GM12874 (cell line): ENCODE measurements around the gene UGT1A4.

ENCODE experiments used
- TF ChIP-seq, protein P1 (sequence below): IDR thresholded peaks from 2 replicates; pipeline ENCODE4 v1.5.1; 2011; ENCODE audit warnings: low read depth, mild to moderate bottlenecking, control low read depth, low read length, moderate library complexity; ENCODE audit not compliant: insufficient read depth

Gene UGT1A4

DNA sequence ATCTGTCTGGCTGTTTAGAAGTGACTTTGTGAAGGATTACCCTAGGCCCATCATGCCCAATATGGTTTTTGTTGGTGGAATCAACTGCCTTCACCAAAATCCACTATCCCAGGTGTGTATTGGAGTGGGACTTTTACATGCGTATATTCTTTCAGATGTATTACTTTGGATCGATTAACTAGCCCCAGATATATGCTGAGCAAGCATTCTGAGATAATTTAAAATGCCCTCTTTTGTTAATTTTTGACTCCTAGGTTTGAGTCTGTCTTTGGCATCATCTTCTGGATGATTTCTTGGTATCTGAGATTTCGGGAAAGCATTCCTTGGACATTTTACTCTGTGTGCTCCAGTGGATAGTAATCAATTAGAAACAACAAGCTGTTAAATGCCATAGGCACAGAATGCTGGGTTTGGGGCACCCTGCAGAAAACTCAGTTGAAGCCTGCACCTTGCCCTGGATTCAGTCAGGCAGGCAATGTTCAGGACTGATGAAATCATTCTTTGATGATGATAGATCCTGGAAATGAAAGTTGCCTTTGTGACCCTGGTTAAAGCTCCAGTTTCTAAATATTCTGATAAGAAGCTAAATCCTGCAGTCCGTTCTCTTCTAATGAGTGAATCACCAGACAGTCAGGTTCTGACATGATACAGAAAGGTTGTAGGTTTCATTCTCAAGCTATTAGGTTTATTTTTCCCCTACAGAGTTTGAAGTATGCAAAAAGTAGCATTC lies 42.7 kb downstream of the UGT1A4 start:
- TF ChIP-seq, protein P1, sequence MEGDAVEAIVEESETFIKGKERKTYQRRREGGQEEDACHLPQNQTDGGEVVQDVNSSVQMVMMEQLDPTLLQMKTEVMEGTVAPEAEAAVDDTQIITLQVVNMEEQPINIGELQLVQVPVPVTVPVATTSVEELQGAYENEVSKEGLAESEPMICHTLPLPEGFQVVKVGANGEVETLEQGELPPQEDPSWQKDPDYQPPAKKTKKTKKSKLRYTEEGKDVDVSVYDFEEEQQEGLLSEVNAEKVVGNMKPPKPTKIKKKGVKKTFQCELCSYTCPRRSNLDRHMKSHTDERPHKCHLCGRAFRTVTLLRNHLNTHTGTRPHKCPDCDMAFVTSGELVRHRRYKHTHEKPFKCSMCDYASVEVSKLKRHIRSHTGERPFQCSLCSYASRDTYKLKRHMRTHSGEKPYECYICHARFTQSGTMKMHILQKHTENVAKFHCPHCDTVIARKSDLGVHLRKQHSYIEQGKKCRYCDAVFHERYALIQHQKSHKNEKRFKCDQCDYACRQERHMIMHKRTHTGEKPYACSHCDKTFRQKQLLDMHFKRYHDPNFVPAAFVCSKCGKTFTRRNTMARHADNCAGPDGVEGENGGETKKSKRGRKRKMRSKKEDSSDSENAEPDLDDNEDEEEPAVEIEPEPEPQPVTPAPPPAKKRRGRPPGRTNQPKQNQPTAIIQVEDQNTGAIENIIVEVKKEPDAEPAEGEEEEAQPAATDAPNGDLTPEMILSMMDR: no peak

DNA sequence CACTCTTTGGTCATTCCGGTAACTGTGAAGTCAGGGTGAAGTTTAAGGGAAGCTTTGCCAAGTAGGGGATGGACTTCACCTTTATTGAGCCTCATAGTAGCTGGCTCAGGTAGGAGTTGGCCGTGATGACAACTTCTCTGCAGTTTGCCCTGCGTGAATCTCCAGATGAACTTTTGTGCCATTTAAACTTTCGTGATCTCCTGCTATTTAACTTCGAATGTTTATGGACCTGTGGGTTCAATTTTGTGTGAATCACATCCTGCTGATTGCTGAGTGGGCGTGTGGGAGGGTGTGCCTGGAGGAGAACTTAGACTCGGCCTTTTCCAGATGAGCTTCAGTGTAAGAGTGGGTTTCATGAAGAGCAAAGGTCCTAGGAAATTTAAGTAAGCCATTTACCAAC lies 45.7 kb downstream of the UGT1A4 start:
- TF ChIP-seq, protein P1: no peak

DNA sequence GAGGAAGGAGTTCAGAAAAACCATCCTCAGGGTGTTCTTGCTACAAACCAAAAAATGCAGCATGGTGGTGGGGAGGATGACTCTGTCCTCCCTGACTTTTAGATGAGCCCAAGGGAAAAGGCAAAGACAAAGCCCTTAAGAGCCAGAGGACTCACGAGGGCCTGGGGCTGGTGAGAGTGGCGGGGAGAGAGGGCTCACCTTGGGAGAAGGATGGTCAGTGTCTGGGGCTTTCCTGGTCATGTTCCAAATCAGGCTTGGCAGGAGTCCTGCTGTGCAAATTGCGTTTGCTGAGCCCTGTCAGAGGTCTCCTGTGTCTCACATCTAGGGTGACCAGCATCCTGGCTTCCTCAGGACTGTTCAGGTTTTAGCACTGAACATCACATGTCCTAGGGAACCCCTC lies 46.2 kb downstream of the UGT1A4 start:
- TF ChIP-seq, protein P1: no peak

DNA sequence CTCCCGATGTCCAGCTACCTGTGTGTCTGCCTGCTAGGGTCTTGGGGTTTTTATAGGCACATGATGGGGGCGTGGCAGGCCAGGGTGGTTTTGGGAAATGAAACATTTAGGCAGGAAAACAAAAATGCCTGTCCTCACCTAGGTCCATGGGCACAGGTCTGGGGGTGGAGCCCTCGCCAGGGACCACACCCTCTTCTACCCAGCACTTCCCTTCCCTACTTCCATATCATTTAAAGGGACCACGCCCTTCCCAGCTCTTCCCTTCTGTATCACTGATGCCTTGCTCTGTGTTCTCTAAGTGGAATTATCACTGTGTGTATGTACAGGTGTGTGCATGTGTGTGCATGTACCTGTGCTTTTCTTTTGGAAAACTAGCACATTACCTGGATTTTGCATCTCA lies 47.9 kb downstream of the UGT1A4 start:
- TF ChIP-seq, protein P1: no peak

DNA sequence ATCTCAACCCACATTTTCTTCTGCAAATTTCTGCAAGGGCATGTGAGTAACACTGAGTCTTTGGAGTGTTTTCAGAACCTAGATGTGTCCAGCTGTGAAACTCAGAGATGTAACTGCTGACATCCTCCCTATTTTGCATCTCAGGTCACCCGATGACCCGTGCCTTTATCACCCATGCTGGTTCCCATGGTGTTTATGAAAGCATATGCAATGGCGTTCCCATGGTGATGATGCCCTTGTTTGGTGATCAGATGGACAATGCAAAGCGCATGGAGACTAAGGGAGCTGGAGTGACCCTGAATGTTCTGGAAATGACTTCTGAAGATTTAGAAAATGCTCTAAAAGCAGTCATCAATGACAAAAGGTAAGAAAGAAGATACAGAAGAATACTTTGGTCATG lies 49.5 kb downstream of the UGT1A4 start:
- TF ChIP-seq, protein P1: no peak

DNA sequence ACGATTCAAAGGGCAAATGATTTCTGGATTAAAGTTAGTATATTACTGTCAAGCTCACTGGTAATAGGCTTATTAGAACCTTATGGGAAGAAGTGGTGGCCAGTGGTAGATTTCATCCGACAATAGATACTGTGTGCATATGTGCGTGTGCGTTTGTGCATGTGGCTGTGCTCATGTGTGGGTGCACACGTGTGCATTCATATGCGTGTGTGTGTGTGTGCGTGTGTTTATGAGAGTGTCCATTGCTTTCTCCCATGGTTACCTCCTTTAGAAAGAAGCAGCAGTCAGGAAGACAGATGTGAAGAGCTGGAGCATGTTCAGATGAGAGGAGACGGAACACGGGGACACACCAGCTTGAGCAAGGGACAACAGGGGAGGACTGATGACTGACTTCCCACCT lies 50.7 kb downstream of the UGT1A4 start:
- TF ChIP-seq, protein P1: no peak

DNA sequence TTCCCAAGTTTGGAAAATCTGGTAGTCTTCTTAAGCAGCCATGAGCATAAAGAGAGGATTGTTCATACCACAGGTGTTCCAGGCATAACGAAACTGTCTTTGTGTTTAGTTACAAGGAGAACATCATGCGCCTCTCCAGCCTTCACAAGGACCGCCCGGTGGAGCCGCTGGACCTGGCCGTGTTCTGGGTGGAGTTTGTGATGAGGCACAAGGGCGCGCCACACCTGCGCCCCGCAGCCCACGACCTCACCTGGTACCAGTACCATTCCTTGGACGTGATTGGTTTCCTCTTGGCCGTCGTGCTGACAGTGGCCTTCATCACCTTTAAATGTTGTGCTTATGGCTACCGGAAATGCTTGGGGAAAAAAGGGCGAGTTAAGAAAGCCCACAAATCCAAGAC lies 53.6 kb downstream of the UGT1A4 start:
- TF ChIP-seq, protein P1: no peak
